Testis (tissue), 2 donors: ENCODE results near the gene USP36.

ENCODE experiments used
- POLR2A ChIP-seq: fragments of 450-650 bp; IDR thresholded peaks from one replicate; pipeline ENCODE4 v1.6.1; 2017; ENCODE audit warnings: antibody characterized with exemption, mild to moderate bottlenecking, moderate library complexity
- TF ChIP-seq, protein P1 (sequence below), 3 experiments: fragments of 450-650 bp in 2 of 3; fragments of 200-600 bp in 1 of 3; sonication (generic) in 1 of 3; IDR thresholded peaks; one replicate each; pipeline ENCODE4 v1.5.1; 2016 to 2019; ENCODE audit warnings: antibody characterized with exemption in 3 of 3, mild to moderate bottlenecking in 2 of 3, moderate library complexity in 1 of 3

GRCh38 chr17:78777881-78778280 lies 62.7 kb downstream of the USP36 start:
- no peak for TF ChIP-seq POLR2A
- TF ChIP-seq, protein P1, sequence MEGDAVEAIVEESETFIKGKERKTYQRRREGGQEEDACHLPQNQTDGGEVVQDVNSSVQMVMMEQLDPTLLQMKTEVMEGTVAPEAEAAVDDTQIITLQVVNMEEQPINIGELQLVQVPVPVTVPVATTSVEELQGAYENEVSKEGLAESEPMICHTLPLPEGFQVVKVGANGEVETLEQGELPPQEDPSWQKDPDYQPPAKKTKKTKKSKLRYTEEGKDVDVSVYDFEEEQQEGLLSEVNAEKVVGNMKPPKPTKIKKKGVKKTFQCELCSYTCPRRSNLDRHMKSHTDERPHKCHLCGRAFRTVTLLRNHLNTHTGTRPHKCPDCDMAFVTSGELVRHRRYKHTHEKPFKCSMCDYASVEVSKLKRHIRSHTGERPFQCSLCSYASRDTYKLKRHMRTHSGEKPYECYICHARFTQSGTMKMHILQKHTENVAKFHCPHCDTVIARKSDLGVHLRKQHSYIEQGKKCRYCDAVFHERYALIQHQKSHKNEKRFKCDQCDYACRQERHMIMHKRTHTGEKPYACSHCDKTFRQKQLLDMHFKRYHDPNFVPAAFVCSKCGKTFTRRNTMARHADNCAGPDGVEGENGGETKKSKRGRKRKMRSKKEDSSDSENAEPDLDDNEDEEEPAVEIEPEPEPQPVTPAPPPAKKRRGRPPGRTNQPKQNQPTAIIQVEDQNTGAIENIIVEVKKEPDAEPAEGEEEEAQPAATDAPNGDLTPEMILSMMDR (IDR thresholded peaks at IDR 0.05) = no peak
